ENCODE results near the gene NLGN3.

DNA sequence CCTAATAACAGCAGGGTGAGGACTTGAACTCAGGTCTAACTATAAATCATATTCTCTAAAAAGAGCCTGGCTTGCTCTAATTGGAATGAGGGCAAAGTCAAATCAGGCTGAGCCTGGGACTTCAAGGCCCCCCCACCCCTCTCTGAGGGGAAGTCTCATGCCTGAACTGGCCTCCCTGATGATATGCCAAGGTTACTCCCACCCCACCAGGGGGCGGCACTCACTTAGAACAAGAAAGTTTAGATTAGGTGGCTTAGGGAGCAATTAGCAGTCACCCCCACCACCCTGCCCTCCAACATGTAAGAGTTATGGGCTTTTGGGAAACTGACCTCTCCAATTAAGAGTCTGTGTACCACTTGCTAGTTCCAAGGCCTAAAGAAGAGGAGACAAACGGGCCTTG, 46.3 kb upstream of the NLGN3 start:
- TF ChIP-seq, protein P1, sequence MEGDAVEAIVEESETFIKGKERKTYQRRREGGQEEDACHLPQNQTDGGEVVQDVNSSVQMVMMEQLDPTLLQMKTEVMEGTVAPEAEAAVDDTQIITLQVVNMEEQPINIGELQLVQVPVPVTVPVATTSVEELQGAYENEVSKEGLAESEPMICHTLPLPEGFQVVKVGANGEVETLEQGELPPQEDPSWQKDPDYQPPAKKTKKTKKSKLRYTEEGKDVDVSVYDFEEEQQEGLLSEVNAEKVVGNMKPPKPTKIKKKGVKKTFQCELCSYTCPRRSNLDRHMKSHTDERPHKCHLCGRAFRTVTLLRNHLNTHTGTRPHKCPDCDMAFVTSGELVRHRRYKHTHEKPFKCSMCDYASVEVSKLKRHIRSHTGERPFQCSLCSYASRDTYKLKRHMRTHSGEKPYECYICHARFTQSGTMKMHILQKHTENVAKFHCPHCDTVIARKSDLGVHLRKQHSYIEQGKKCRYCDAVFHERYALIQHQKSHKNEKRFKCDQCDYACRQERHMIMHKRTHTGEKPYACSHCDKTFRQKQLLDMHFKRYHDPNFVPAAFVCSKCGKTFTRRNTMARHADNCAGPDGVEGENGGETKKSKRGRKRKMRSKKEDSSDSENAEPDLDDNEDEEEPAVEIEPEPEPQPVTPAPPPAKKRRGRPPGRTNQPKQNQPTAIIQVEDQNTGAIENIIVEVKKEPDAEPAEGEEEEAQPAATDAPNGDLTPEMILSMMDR (conservative IDR thresholded peaks at IDR 0.05 in 1 of 2, IDR thresholded peaks at IDR 0.05 in 1 of 2; ENCODE audit: extremely low read depth in 1 of 2, insufficient read depth in 1 of 2, low read depth in 1 of 2, low read length in 2 of 2), result peak; percentile 5 to 47
- no peak for TF ChIP-seq EZH2 (IDR thresholded peaks at IDR 0.05; ENCODE audit: borderline replicate concordance, low read length)
